WTC11 (cell line): ENCODE data around the gene NEK11.
"Not testable (repeated sequence)": the region's sequence is repeated elsewhere in the genome, so short reads cannot be mapped to it uniquely, and the experiment has no call there.

Experiments used
- MAX ChIP-seq: sonication (generic); formaldehyde crosslinking; IDR thresholded peaks from 2 replicates; pipeline ENCODE4 v1.8.0; 2022; ENCODE audit warnings: mild to moderate bottlenecking, missing genetic modification reagents
- SMAD4 ChIP-seq: sonication (generic); formaldehyde crosslinking; IDR thresholded peaks from 2 replicates; pipeline ENCODE4 v1.8.0; 2022; ENCODE audit warnings: mild to moderate bottlenecking, missing genetic modification reagents
- ZNF138 ChIP-seq: sonication (generic); formaldehyde crosslinking; conservative IDR thresholded peaks from 2 replicates; pipeline ENCODE4 v1.8.1; 2022; ENCODE audit warnings: mild to moderate bottlenecking, moderate library complexity, missing genetic modification reagents
- TF ChIP-seq, protein P1 (sequence below): sonication (generic); formaldehyde crosslinking; IDR thresholded peaks from 2 replicates; pipeline ENCODE4 v1.8.1; 2023; ENCODE audit warnings: mild to moderate bottlenecking, missing genetic modification reagents, moderate library complexity
- TF ChIP-seq, protein P2 (sequence below): fragments of 200-600 bp; IDR thresholded peaks from 2 replicates; pipeline ENCODE4 v1.8.0; 2022; ENCODE audit warnings: antibody characterized with exemption

- not testable (repeated sequence) for TF ChIP-seq ZNF138; SMAD4 (CRISPR knock-in tag); MAX (CRISPR knock-in tag)
- TF ChIP-seq, protein P1, sequence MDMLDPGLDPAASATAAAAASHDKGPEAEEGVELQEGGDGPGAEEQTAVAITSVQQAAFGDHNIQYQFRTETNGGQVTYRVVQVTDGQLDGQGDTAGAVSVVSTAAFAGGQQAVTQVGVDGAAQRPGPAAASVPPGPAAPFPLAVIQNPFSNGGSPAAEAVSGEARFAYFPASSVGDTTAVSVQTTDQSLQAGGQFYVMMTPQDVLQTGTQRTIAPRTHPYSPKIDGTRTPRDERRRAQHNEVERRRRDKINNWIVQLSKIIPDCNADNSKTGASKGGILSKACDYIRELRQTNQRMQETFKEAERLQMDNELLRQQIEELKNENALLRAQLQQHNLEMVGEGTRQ: not testable (repeated sequence)
- TF ChIP-seq, protein P2, sequence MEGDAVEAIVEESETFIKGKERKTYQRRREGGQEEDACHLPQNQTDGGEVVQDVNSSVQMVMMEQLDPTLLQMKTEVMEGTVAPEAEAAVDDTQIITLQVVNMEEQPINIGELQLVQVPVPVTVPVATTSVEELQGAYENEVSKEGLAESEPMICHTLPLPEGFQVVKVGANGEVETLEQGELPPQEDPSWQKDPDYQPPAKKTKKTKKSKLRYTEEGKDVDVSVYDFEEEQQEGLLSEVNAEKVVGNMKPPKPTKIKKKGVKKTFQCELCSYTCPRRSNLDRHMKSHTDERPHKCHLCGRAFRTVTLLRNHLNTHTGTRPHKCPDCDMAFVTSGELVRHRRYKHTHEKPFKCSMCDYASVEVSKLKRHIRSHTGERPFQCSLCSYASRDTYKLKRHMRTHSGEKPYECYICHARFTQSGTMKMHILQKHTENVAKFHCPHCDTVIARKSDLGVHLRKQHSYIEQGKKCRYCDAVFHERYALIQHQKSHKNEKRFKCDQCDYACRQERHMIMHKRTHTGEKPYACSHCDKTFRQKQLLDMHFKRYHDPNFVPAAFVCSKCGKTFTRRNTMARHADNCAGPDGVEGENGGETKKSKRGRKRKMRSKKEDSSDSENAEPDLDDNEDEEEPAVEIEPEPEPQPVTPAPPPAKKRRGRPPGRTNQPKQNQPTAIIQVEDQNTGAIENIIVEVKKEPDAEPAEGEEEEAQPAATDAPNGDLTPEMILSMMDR: not testable (repeated sequence)
These were observed 15.8 kb downstream of the NEK11 start for GRCh38 chr3:131042271-131042985.
